GM19455 (cell line): ENCODE results near the gene ASB3.
"Not testable (repeated sequence)": the region's sequence is repeated elsewhere in the genome, so short reads cannot be mapped to it uniquely, and the experiment has no call there.

Experiments used
- ATAC-seq: cut with Tn5 transposase; IDR thresholded peaks from one replicate; pipeline ENCODE4 v1.9.1; 2021; ENCODE audit not compliant: unreplicated experiment

ASB3 gene

GRCh38 chr2:53739032-53739431 lies 47.7 kb downstream of the ASB3 start:
- no peak for ATAC-seq

GRCh38 chr2:53737091-53737490 lies 49.7 kb downstream of the ASB3 start:
- ATAC-seq = no peak

- no peak for ATAC-seq
These were observed 57.5 kb downstream of the ASB3 start for GRCh38 chr2:53729143-53729762.

- no peak for ATAC-seq
These were observed 58.8 kb downstream of the ASB3 start for GRCh38 chr2:53727921-53728320.

GRCh38 chr2:53725662-53726061 lies 61.1 kb downstream of the ASB3 start:
- no peak for ATAC-seq

- no peak for ATAC-seq
These were observed 62.2 kb downstream of the ASB3 start for GRCh38 chr2:53724536-53724935.

GRCh38 chr2:53720944-53721343 lies 65.8 kb downstream of the ASB3 start:
- ATAC-seq = not testable (repeated sequence)

GRCh38 chr2:53715568-53715967 lies 71.2 kb downstream of the ASB3 start:
- ATAC-seq = no peak

GRCh38 chr2:53711271-53711780 lies 75.4 kb downstream of the ASB3 start:
- no peak for ATAC-seq

- no peak for ATAC-seq
These were observed 77.8 kb downstream of the ASB3 start for GRCh38 chr2:53708988-53709387.

- no peak for ATAC-seq
These were observed 85.5 kb downstream of the ASB3 start for GRCh38 chr2:53701221-53701620.

GRCh38 chr2:53697686-53698085 lies 89.1 kb downstream of the ASB3 start:
- no peak for ATAC-seq

GRCh38 chr2:53697092-53697491 lies 89.7 kb downstream of the ASB3 start:
- ATAC-seq = no peak

- ATAC-seq = no peak
These were observed 91.2 kb downstream of the ASB3 start for GRCh38 chr2:53695575-53695974.

- ATAC-seq = no peak
These were observed 92.5 kb downstream of the ASB3 start for GRCh38 chr2:53694096-53694771.

- no peak for ATAC-seq
These were observed 95.9 kb downstream of the ASB3 start for GRCh38 chr2:53690876-53691275.

GRCh38 chr2:53672881-53673522 lies 113.8 kb downstream of the ASB3 start:
- ATAC-seq = no peak

- no peak for ATAC-seq
These were observed 116.4 kb downstream of the ASB3 start for GRCh38 chr2:53670331-53670730.

- ATAC-seq = no peak
These were observed 118.1 kb downstream of the ASB3 start for GRCh38 chr2:53668624-53669026.

- not testable (repeated sequence) for ATAC-seq
These were observed 119.6 kb downstream of the ASB3 start for GRCh38 chr2:53667130-53667529.

- ATAC-seq = no peak
These were observed 125.9 kb downstream of the ASB3 start for GRCh38 chr2:53660886-53661285.

- ATAC-seq = not testable (repeated sequence)
These were observed 128.3 kb downstream of the ASB3 start for GRCh38 chr2:53658474-53658873.
